HepG2 (cell line): Measurements from ENCODE around the gene EXPH5. TPM values are rescaled to one million over a fixed set of nuclear protein-coding genes. Genes with fewer than 3 reads are reported as not detected.

Source experiments
- EEA1 ChIP-seq: sonication (generic); formaldehyde crosslinking; IDR thresholded peaks from 2 replicates; pipeline ENCODE4 v1.5.1; 2020; ENCODE audit warnings: mild to moderate bottlenecking, missing genetic modification reagents, borderline replicate concordance
- FIP1L1 ChIP-seq: fragments of 200-400 bp; formaldehyde crosslinking; IDR thresholded peaks from 2 replicates; pipeline ENCODE4 v1.6.1; 2018; ENCODE audit warnings: low read depth, mild to moderate bottlenecking, low read length, moderate library complexity, borderline replicate concordance; ENCODE audit not compliant: insufficient read depth
- HES4 ChIP-seq: sonication (generic); formaldehyde crosslinking; IDR thresholded peaks from 2 replicates; pipeline ENCODE4 v1.9.0; 2021; ENCODE audit warnings: mild to moderate bottlenecking, missing genetic modification reagents, borderline replicate concordance
- HOXA7 ChIP-seq: sonication (generic); formaldehyde crosslinking; IDR thresholded peaks from 2 replicates; pipeline ENCODE4 v1.8.1; 2022; ENCODE audit warnings: mild to moderate bottlenecking, missing genetic modification reagents, moderate library complexity
- PHF20 ChIP-seq: sonication (generic); formaldehyde crosslinking; IDR thresholded peaks from 2 replicates; pipeline ENCODE4 v1.5.0; 2020; ENCODE audit warnings: mild to moderate bottlenecking, missing genetic modification reagents
- RFX3 ChIP-seq: IDR thresholded peaks from 2 replicates; pipeline ENCODE4 v1.6.1; 2016; ENCODE audit warnings: missing biosample characterization, missing genetic modification reagents
- THYN1 ChIP-seq: sonication (generic); formaldehyde crosslinking; IDR thresholded peaks from 2 replicates; pipeline ENCODE4 v1.8.1; 2023; ENCODE audit warnings: low read depth, mild to moderate bottlenecking, moderate library complexity, missing genetic modification reagents, borderline replicate concordance
- YEATS2 ChIP-seq: sonication (generic); formaldehyde crosslinking; IDR thresholded peaks from 2 replicates; pipeline ENCODE4 v1.4.0; 2020; ENCODE audit warnings: missing genetic modification reagents, borderline replicate concordance
- ZFP36L2 ChIP-seq: sonication (generic); formaldehyde crosslinking; IDR thresholded peaks from 2 replicates; pipeline ENCODE4 v1.4.0; 2020; ENCODE audit warnings: missing genetic modification reagents
- ZNF20 ChIP-seq: sonication (generic); formaldehyde crosslinking; IDR thresholded peaks from 2 replicates; pipeline ENCODE4 v1.4.0; 2020; ENCODE audit warnings: mild to moderate bottlenecking, moderate library complexity, missing genetic modification reagents
- ZNF232 ChIP-seq: sonication (generic); formaldehyde crosslinking; IDR thresholded peaks from 2 replicates; pipeline ENCODE4 v1.4.0; 2020; ENCODE audit warnings: missing genetic modification reagents, borderline replicate concordance
- ZNF354B ChIP-seq: sonication (generic); formaldehyde crosslinking; IDR thresholded peaks from 2 replicates; pipeline ENCODE4 v1.8.0; 2022; ENCODE audit warnings: mild to moderate bottlenecking, missing genetic modification reagents
- ZNF547 ChIP-seq: sonication (generic); formaldehyde crosslinking; IDR thresholded peaks from 2 replicates; pipeline ENCODE4 v1.5.1; 2020; ENCODE audit warnings: mild to moderate bottlenecking, missing genetic modification reagents
- polyA plus RNA-seq, 8 experiments: library from polyadenylated mRNA; depleted of rRNA in 3 of 8; stranded (reverse) in 7 of 8; unstranded in 1 of 8; fragments of >200 nt; fragmentation: Illumina TruSeq in 4 of 8; extraction: Trizol in 4 of 8; gene quantifications; 2 replicates each; pipeline versions ENCODE4 v1.2.1 to v1.2.3, GENCODE V29; 2011 to 2016; ENCODE audit warnings: low read depth in 4 of 8, missing spikeins in 1 of 8, mixed read lengths in 1 of 8; ENCODE audit not compliant: insufficient read depth in 1 of 8
- total RNA-seq, 5 experiments: library from RNA; depleted of rRNA; stranded (reverse); fragments of >200 nt; fragmentation: Illumina TruSeq; extraction: Trizol; gene quantifications; 2 replicates each; pipeline ENCODE4 v1.2.3, GENCODE V29; 2016; ENCODE audit warnings: low read depth in 1 of 5
- TF ChIP-seq, protein P1 (sequence below), 2 experiments: fragments of 450-650 bp in 1 of 2; sonication (generic) in 1 of 2; formaldehyde crosslinking; IDR thresholded peaks; 2 replicates each; pipeline versions ENCODE4 v1.5.0 to v1.8.0; 2020 to 2022; ENCODE audit warnings: mild to moderate bottlenecking in 1 of 2, missing genetic modification reagents in 1 of 2
- TF ChIP-seq, protein P2 (sequence below): sonication (generic); formaldehyde crosslinking; IDR thresholded peaks from 2 replicates; pipeline ENCODE4 v1.5.1; 2020; ENCODE audit warnings: missing genetic modification reagents, mild to moderate bottlenecking, borderline replicate concordance
- TF ChIP-seq, protein P3 (sequence below): sonication (generic); formaldehyde crosslinking; IDR thresholded peaks from 2 replicates; pipeline ENCODE4 v1.4.0; 2020; ENCODE audit warnings: missing genetic modification reagents, borderline replicate concordance

Gene EXPH5
- total and polyA plus RNA-seq, 2 of the 13 experiments (the other 11 are each of a cell fraction or from before 2014, with no cell fraction given), result under 0.01 to 0.02 TPM

- TF ChIP-seq, protein P1, sequence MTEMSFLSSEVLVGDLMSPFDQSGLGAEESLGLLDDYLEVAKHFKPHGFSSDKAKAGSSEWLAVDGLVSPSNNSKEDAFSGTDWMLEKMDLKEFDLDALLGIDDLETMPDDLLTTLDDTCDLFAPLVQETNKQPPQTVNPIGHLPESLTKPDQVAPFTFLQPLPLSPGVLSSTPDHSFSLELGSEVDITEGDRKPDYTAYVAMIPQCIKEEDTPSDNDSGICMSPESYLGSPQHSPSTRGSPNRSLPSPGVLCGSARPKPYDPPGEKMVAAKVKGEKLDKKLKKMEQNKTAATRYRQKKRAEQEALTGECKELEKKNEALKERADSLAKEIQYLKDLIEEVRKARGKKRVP (CRISPR knock-in tag; IDR thresholded peaks at IDR 0.05), result peak in 1 of 2 experiments; percentile 61; a peak in 2 of 4 replicates
- TF ChIP-seq RFX3 (CRISPR knock-in tag) (no peak), ZNF20 (no peak), HES4 (CRISPR knock-in tag) (no peak), HOXA7 (no peak), ZNF354B (CRISPR knock-in tag) (no peak), THYN1 (CRISPR knock-in tag) (no peak), PHF20 (CRISPR knock-in tag) (no peak), ZNF547 (no peak), ZNF232 (CRISPR knock-in tag) (no peak; the same call in 1 of the 2 replicates), FIP1L1 (no peak), YEATS2 (CRISPR knock-in tag) (peak; percentile 77), ZFP36L2 (CRISPR knock-in tag) (no peak), EEA1 (CRISPR knock-in tag) (no peak)
- TF ChIP-seq, protein P2, sequence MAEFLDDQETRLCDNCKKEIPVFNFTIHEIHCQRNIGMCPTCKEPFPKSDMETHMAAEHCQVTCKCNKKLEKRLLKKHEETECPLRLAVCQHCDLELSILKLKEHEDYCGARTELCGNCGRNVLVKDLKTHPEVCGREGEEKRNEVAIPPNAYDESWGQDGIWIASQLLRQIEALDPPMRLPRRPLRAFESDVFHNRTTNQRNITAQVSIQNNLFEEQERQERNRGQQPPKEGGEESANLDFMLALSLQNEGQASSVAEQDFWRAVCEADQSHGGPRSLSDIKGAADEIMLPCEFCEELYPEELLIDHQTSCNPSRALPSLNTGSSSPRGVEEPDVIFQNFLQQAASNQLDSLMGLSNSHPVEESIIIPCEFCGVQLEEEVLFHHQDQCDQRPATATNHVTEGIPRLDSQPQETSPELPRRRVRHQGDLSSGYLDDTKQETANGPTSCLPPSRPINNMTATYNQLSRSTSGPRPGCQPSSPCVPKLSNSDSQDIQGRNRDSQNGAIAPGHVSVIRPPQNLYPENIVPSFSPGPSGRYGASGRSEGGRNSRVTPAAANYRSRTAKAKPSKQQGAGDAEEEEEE (CRISPR knock-in tag), result no peak
- TF ChIP-seq, protein P3, sequence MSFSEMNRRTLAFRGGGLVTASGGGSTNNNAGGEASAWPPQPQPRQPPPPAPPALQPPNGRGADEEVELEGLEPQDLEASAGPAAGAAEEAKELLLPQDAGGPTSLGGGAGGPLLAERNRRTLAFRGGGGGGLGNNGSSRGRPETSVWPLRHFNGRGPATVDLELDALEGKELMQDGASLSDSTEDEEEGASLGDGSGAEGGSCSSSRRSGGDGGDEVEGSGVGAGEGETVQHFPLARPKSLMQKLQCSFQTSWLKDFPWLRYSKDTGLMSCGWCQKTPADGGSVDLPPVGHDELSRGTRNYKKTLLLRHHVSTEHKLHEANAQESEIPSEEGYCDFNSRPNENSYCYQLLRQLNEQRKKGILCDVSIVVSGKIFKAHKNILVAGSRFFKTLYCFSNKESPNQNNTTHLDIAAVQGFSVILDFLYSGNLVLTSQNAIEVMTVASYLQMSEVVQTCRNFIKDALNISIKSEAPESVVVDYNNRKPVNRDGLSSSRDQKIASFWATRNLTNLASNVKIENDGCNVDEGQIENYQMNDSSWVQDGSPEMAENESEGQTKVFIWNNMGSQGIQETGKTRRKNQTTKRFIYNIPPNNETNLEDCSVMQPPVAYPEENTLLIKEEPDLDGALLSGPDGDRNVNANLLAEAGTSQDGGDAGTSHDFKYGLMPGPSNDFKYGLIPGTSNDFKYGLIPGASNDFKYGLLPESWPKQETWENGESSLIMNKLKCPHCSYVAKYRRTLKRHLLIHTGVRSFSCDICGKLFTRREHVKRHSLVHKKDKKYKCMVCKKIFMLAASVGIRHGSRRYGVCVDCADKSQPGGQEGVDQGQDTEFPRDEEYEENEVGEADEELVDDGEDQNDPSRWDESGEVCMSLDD, result peak; percentile 57; the same call in 1 of the 2 replicates
These were observed 96.1 kb downstream of the EXPH5 start (continued) for GRCh38 chr11:108497317-108498045.
